NCI-H1417 treated with DMSO at 0.1 percent for 48 hours (cell line): ENCODE measurements around the gene KISS1R.
"Not testable (repeated sequence)": the region's sequence is repeated elsewhere in the genome, so short reads cannot be mapped to it uniquely, and the experiment has no call there.

Source experiments
- DNase-seq: peaks from one replicate; lab custom pipeline; 2025; lab: John Stamatoyannopoulos, UW

KISS1R gene

GRCh38 chr19:917323-918151 is at the start of gene KISS1R:
TSS of gene KISS1R (plus strand) at chr19:917333. CDS start at chr19:917503, 170 bp downstream.
- no peak for DNase-seq

GRCh38 chr19:867855-868457 is 49.2 kb upstream of the KISS1R start:
- DNase-seq = no peak

GRCh38 chr19:868458-869244 is 48.5 kb upstream of the KISS1R start:
- no peak for DNase-seq

GRCh38 chr19:869245-870177 is 47.6 kb upstream of the KISS1R start:
- no peak for DNase-seq

- DNase-seq = no peak
These were observed 46.8 kb upstream of the KISS1R start for GRCh38 chr19:870314-870713.

GRCh38 chr19:870963-871401 is 46.2 kb upstream of the KISS1R start:
- no peak for DNase-seq

GRCh38 chr19:871446-872265 is 45.5 kb upstream of the KISS1R start:
- no peak for DNase-seq

GRCh38 chr19:872266-872951 is 44.7 kb upstream of the KISS1R start:
- no peak for DNase-seq

GRCh38 chr19:873084-873483 is 44.0 kb upstream of the KISS1R start:
- DNase-seq = no peak

- DNase-seq = no peak
These were observed 43.5 kb upstream of the KISS1R start for GRCh38 chr19:873561-874041.

- no peak for DNase-seq
These were observed 41.8 kb upstream of the KISS1R start for GRCh38 chr19:875265-875879.

- DNase-seq = no peak
These were observed 41.0 kb upstream of the KISS1R start for GRCh38 chr19:876089-876488.

- no peak for DNase-seq
These were observed 40.3 kb upstream of the KISS1R start for GRCh38 chr19:876780-877314.

- DNase-seq = not testable (repeated sequence)
These were observed 39.0 kb upstream of the KISS1R start for GRCh38 chr19:877992-878660.

GRCh38 chr19:878751-879561 is 38.2 kb upstream of the KISS1R start:
- not testable (repeated sequence) for DNase-seq

- DNase-seq = no peak
These were observed 37.3 kb upstream of the KISS1R start for GRCh38 chr19:879711-880438.
